Adrenal gland (tissue), 12 donors: ENCODE data around the gene RBM33. TPM values are rescaled to one million over a fixed set of nuclear protein-coding genes. Genes with fewer than 3 reads are reported as not detected.

Source experiments
- DNase-seq, 7 donors: peaks; one replicate each; pipeline ENCODE4 v3.0.0-alpha.2; 2019 to 2020
- H3K27ac ChIP-seq, 5 donors: fragments of 200-600 bp; sonication (generic) in 4 of 5; 1 replicate in 3 of 5; 2 replicates in 2 of 5; pipeline versions ENCODE4 v1.5.1 to v1.8.0; 2016 to 2020; ENCODE audit warnings: mild to moderate bottlenecking in 1 of 5
- H3K27me3 ChIP-seq: fragments of 200-600 bp; 2 replicates; pipeline ENCODE4 v1.8.0; 2021
- H3K36me3 ChIP-seq, 2 donors: fragments of 200-600 bp; replicated peaks in 1 of 2; 1 replicate in 1 of 2; 2 replicates in 1 of 2; pipeline versions ENCODE4 v1.5.1 to v1.8.0; 2018 to 2022
- H3K4me1 ChIP-seq, 2 donors: fragments of 200-600 bp; replicated peaks in 1 of 2; 1 replicate in 1 of 2; 2 replicates in 1 of 2; pipeline versions ENCODE4 v1.5.1 to v1.8.0; 2018 to 2021
- H3K4me3 ChIP-seq, 4 donors: fragments of 200-600 bp; sonication (generic) in 3 of 4; one replicate each; pipeline ENCODE4 v1.5.1; 2016 to 2018
- H3K9me3 ChIP-seq, 3 donors: fragments of 200-600 bp; sonication (generic) in 1 of 3; replicated peaks in 1 of 3; 1 replicate in 2 of 3; 2 replicates in 1 of 3; pipeline versions ENCODE4 v1.5.1 to v1.8.0; 2016 to 2021
- POLR2A ChIP-seq, 2 donors: fragments of 450-650 bp; IDR thresholded peaks; one replicate each; pipeline ENCODE4 v1.6.1; 2017; ENCODE audit warnings: antibody characterized with exemption in 2 of 2, mild to moderate bottlenecking in 2 of 2, moderate library complexity in 1 of 2
- WGBS, 4 donors: extraction: QIAGEN DNeasy Blood & Tissue Kit in 2 of 4; methylation state at CpG; one replicate each; pipeline versions ENCODE4 v1.1.5 to v1.1.7; 2013 to 2017; 5-methylcytosine and 5-hydroxymethylcytosine counted together
- intact Hi-C, 2 donors: fragments of 100-400 bp; cut with DNase I; formaldehyde crosslinking; loops; one replicate each; pipeline versions ENCODE4 v1.14.1 to v1.15.0; 2022 to 2023
- polyA plus RNA-seq, 3 donors: library from polyadenylated mRNA; stranded (reverse); fragments of 200-250 nt in 2 of 3; fragments of 350-450 nt in 1 of 3; fragmentation: Illumina TruSeq in 1 of 3; extraction: RNeasy Lipid Tissue Mini Kit (QIAGEN cat#74804) in 1 of 3; gene quantifications; one replicate each; pipeline ENCODE4 v1.2.3, GENCODE V29; 2013 to 2014
- total RNA-seq, 9 donors: library from RNA; depleted of rRNA in 4 of 9; stranded (reverse); fragments of >200 nt in 4 of 9; fragments of 120-200 nt in 1 of 9; fragmentation: NEBNext Ultra II Directional in 1 of 9; extraction: Animal tissue kit (Norgen Biotek cat#: 25700) in 1 of 9; gene quantifications; one replicate each; pipeline versions ENCODE4 v1.1.0 to v1.2.4, GENCODE V29; 2013 to 2023
- TF ChIP-seq, protein P1 (sequence below), 6 experiments: fragments of 450-650 bp in 4 of 6; fragments of 200-600 bp in 2 of 6; sonication (generic) in 1 of 6; IDR thresholded peaks; 1 replicate in 5 of 6; 2 replicates in 1 of 6; pipeline versions ENCODE4 v1.5.1 to v1.8.0; 2016 to 2021; ENCODE audit warnings: antibody characterized with exemption in 6 of 6, mild to moderate bottlenecking in 2 of 6, moderate library complexity in 1 of 6
- donor health status: healthy with polysubstance abuse.
- donor health status: Bipolar disorder and iron deficiency.
- donor health status: DM: yes; HTN: yes; CAD: no.
- donor health status: DM: no; HTN: no; CAD: no.
- donor health status: DM: no; HTN: no; CAD: no.
- donor health status: DM: yes; HTN: yes; CAD: no.

RBM33 gene
- total and polyA plus RNA-seq, 12 donors = 10.3 to 57.1 (median 36.9) TPM

DNA sequence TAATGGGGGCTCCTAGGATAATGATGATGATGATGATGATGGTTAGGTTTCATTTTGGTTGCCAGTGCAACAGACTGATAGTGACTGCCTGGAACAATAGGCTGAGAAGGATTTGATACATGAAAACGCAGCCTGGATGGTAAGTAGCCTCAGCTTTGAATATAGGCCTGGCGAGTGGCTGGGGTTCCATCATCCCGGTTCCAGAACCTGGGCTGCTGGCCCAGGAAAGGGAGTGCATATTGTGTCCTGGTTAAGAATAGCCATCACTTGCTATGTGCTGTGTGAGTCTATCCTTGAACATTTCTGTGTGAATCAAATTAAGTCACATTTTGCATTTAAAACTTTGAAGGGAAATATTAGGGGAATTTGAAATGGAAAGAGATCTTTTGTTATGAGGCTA is 105.1 kb downstream of the RBM33 start:
- intact Hi-C loops = no loop called here
- no peak for TF ChIP-seq POLR2A (IDR thresholded peaks at IDR 0.05)
- TF ChIP-seq, protein P1, sequence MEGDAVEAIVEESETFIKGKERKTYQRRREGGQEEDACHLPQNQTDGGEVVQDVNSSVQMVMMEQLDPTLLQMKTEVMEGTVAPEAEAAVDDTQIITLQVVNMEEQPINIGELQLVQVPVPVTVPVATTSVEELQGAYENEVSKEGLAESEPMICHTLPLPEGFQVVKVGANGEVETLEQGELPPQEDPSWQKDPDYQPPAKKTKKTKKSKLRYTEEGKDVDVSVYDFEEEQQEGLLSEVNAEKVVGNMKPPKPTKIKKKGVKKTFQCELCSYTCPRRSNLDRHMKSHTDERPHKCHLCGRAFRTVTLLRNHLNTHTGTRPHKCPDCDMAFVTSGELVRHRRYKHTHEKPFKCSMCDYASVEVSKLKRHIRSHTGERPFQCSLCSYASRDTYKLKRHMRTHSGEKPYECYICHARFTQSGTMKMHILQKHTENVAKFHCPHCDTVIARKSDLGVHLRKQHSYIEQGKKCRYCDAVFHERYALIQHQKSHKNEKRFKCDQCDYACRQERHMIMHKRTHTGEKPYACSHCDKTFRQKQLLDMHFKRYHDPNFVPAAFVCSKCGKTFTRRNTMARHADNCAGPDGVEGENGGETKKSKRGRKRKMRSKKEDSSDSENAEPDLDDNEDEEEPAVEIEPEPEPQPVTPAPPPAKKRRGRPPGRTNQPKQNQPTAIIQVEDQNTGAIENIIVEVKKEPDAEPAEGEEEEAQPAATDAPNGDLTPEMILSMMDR (IDR thresholded peaks at IDR 0.05) = no peak

DNA sequence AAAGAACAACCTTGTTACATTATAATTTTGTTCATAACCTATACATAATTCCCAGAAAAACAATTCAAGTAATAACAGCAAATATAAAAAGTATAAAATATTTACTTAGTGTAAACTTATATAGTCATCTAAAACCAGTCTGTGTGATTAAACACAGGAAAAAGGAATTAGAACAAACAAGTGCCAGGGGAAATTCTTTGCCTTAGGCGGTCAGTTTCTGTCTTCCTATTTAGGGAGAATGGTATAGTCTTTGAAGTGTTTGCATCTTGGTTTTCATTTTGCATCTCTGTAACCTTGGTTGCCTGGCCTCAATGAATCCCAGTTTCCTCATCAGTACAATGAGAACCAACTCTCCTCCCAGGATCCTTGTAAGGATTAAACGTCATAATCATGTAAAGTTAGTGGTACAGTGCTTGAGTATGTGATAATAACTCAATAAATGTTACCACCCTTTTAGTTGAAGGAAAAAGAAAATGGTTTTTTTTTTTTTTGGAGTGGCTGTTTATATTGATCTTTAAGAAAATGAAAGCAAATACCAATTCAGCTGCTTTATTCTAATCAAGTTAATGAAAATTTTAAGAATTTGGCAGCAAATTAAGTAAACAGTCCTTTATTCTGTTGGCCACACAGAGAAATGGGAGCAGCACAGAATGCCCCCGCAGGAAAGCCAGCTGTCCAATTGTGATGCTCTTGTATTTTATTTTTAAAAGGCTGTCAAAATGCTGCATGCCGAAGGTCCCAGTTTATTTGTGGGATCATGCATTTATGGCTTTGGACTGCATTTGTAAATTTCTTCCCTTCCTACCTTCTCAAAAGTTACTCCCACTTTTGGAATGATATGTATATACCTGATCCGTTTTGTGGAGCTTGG is 106.0 kb downstream of the RBM33 start:
- H3K27me3 ChIP-seq = no peaks in the 10 kb centered on the region
- no peak overlapping the region for H3K27ac ChIP-seq
- 78 to 81% (median 81%) methylated on average over 5 of the region's 5 CpGs for whole genome bisulfite sequencing, 4 donors
- H3K9me3 ChIP-seq = no peaks in the 10 kb centered on the region
- peaks cover 19 to 77% of the 10 kb centered on the region in 2 donors for H3K4me1 ChIP-seq
- no peak for DNase-seq
- H3K36me3 ChIP-seq = peaks cover 0 to 11% of the 10 kb centered on the region in 2 donors
- intact Hi-C loops = no loop called here
- no peak overlapping the region for H3K4me3 ChIP-seq
- TF ChIP-seq, protein P1 (IDR thresholded peaks at IDR 0.05) = no peak
- TF ChIP-seq POLR2A (IDR thresholded peaks at IDR 0.05) = no peak

More for the DNA sequence above, 105.1 kb downstream of the RBM33 start:
- 89 to 99% (median 96%) methylated on average over 3 of the region's 3 CpGs for WGBS, 4 donors
- Histone ChIP-seq H3K27ac (no peak overlapping the region), H3K27me3 (no peaks in the 10 kb centered on the region), H3K4me1 (peaks cover 25 to 80% of the 10 kb centered on the region in 2 donors), H3K4me3 (no peak overlapping the region), H3K9me3 (no peaks in the 10 kb centered on the region), H3K36me3 (peaks cover 0 to 19% of the 10 kb centered on the region in 2 donors)
- DNase-seq = no peak

DNA sequence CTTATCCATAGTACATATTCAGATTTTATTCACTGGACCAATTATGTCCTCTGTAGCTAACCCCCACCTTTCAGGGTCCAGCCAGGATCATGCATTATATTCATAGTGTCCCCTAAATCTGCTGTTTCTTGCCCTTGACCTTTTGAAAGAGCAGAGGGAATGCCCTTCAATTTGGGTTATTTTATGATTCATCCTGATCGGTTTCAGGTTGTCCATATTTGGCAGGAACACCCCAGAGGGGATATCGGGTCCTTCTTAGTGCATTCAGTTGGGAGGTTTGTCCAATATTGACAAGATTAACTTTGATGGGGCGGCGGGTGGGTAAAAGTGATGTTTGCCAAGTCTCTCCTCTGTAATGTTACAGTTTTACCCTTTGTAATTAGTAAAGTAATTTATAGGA is 106.9 kb downstream of the RBM33 start:
- TF ChIP-seq POLR2A (IDR thresholded peaks at IDR 0.05) = no peak
- TF ChIP-seq, protein P1 (IDR thresholded peaks at IDR 0.05) = no peak
- WGBS, 4 donors = 66 to 70% (median 68%) methylated on average over 4 of the region's 4 CpGs
- H3K4me1 ChIP-seq = peaks cover 18 to 77% of the 10 kb centered on the region in 2 donors
- no peak for DNase-seq
- H3K27me3 ChIP-seq = no peaks in the 10 kb centered on the region
- no peak overlapping the region for H3K4me3 ChIP-seq
- H3K9me3 ChIP-seq = no peaks in the 10 kb centered on the region
- H3K36me3 ChIP-seq = peaks cover 0 to 5% of the 10 kb centered on the region in 2 donors
- H3K27ac ChIP-seq = no peak overlapping the region
- intact Hi-C loops = no loop called here

DNA sequence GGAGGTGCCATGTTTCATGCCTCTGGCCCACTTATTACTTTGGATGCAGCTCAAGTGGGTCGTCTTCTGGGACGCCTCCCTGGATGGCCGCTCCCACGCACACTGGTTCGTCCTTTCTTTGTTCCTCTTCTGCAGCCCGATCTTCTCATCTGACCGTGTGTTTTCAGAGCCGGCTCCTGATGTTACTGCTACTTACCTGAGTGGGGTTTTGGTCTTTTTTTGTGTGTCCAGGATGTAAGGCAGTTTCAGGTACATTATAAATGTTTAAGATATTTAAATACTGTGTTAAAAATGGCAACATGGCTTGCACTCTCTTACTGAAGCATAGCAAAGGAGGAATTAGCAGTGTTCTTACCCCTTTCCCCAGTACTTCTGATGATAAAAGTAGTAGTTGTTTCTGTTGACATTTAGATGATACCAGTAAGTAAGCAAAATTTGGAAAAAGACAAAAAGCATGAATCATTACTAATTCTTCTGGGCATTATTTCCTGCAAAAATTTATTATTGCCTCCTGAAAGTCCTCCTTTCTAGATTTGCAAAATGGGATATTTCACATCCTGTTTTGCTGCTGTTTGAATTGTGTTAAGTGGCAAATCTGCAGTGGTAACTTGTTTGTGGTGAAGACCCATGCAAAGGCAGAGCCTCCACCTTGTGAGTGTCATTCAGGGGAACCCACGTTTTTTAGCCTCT is 108.4 kb downstream of the RBM33 start:
- no peak overlapping the region for H3K27ac ChIP-seq
- peaks cover 18 to 62% of the 10 kb centered on the region in 2 donors for H3K4me1 ChIP-seq
- H3K4me3 ChIP-seq = no peak overlapping the region
- DNase-seq = no peak
- no peaks in the 10 kb centered on the region for H3K9me3 ChIP-seq
- intact Hi-C loops = no loop called here
- TF ChIP-seq POLR2A (IDR thresholded peaks at IDR 0.05) = no peak
- TF ChIP-seq, protein P1 (IDR thresholded peaks at IDR 0.05) = no peak
- H3K27me3 ChIP-seq = no peaks in the 10 kb centered on the region
- WGBS, 4 donors = 80 to 87% (median 84%) methylated on average over 9 of the region's 9 CpGs
- no peaks in the 10 kb centered on the region for H3K36me3 ChIP-seq
